Measurements from ENCODE around the gene EEF2.
A peak's percentile ranks its signal among the peaks of the same experiment; 100 is the strongest.

The EEF2 gene

DNA sequence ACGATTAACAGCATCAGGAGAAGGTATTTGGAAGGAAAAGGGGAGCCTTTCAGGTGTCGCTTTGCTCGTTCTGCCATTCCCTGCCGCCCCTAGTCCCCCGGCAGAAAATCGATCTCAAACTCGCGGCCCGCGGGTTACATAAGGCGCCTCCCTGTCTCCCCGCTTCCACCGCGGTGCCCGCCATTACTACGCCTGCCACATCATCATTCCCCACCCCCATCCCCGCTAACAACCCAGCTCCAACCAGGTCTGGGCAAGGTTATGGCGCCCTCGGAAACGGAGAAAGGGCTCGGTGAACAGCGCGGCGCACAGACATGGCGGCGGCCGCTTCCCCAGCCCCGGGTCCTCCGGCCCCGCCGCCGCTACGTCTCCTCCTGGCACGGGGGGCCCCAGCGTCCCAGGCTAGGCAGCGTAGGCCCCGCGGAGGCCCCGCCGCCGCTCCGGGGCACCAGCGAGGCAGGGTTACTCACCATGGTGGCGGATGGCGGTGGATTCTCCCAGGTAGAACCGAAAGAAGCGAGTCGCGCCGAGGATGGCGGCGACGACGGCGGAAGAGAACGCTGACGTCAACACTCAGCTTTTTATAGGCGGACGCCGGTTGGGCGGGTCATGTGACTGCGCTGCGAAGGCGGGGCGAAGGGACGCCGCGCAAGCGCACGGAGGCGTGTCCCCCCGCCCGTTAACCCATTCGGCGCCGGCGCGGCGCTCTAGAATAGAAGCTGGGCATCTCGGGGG lies at the start of gene EEF2:
Gene EEF2 (minus strand): TSS at position 556 of the 735 bp plus-strand sequence. CDS start 83 bp downstream, at position 473.
- peak; percentile 93 for DNase-seq

DNA sequence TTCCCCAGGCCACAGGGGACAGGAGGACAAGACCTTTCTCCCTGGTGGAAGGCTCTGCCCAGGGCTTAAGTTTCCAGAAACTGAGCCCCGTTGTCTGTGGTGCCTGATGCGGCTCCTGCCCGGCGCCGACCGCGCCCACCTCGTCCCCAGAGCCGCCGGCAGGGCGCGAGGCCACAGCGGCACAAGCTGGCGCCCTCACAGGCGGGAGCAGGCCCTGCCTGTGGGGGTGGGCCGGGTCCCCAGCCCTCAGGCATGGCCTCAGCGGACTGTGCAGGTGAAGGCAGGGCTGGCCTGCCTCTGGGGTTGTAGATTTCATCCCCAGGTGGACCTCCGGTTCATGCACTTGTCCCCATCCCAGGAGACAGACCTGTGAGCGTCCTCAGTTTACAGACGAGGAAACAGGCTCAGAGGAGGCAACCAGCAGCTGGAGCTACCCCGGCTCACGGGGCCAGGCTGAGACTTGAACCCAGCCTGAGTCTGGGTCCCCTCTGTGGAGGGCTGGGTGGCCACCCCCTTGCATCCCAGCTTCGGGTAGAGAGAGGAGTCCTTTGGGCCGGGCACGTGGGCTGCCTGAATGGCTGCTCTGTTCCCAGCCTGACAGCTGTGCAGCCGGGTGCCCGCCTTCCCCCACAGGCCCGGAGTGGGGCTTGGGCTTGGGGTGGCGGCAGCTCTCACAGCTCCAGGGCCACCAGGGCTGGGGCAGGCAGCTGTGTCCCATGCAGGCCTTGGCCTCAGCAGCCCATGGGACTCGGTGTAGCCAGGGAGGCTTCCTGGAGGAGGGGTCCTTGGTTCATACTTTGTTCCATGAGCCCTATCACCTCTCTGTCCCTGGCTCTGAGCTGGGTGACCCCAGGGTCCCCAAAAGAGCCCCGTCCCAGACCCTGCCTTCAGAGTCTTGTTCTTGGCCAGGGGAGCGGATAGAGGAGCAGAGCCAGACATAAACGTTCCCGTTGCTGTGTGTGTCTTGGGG lies 49.1 kb upstream of the EEF2 start:
- no peak for DNase-seq

DNA sequence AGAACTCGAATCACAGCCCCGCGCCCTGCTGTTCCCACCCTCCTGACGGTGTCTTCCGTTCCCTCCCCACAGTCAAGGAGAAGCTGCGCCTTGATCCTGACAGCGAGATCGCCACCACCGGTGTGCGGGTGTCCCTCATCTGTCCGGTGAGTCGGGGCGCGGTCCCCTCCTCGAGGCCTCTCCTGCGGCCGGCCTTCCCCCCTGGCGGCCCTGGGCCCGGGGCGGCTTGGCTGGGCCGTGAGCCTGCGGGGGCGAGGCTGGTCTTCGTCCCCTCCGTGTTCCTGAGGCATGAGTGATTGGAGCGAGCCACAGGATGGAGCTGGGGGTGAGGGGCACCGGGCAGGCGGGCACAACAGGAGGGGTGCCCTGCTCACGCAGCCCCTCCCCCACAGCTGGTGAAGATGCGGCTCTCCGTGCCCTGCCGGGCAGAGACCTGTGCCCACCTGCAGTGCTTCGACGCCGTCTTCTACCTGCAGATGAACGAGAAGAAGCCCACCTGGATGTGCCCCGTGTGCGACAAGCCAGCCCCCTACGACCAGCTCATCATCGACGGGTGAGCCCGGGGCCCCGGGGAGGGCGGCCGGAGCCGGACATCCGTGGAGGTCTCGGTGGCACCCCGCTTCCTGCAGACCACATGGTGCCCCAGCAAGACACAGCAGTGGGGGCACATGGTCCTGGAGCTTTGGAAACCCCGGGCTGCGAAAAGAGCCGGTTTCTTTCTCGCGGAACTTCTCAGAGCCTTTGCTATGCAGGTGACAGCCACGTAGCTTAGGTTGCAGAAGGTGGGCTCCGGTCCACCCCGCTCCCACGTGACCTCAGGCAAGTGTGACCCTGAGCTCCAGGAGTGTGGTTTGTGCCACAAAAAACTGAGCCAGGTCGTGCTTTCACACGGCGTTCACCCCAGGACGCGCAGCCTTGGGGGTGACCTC lies 48.0 kb upstream of the EEF2 start:
- no peak for DNase-seq

DNA sequence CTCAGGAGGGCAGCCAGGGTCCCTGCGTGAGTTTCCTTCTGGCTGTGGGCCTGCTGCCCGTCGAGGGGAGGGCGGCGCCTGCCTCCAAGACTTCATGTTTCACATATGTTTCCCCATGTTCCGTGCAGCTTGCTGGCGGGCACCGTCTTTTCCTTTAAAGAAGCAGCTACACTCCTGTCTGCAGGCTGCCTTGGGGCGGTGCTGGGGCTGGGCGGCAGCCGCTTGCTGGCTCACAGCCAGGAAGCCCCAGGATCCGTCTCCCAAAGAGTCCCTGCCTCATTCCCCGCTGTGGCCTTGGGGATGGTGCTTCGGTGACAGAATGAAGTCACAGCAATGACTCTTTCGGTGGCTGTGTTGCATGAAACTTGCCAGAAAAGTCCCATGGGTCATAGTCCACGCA lies 47.2 kb upstream of the EEF2 start:
- no peak for DNase-seq

DNA sequence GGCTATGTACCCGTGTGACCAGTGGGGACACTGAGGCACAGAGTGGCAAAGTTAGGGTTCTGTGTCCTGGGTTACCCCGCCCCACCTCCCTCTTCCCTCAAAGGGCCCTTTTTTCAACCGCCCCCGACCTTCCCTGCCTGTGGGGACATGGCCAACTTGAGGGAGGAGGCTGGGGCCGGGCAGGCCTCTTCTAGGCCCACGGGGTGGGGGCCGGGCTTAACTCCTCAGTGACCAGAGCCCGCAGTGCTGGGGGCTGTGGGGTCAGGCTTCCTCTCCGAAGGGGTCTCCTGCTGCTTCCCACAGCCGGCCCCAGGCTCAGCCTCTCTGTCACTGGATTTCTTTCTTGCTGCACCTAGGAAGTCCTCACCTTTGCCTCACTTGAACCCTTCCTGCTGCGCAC lies 46.2 kb upstream of the EEF2 start:
- no peak for DNase-seq

DNA sequence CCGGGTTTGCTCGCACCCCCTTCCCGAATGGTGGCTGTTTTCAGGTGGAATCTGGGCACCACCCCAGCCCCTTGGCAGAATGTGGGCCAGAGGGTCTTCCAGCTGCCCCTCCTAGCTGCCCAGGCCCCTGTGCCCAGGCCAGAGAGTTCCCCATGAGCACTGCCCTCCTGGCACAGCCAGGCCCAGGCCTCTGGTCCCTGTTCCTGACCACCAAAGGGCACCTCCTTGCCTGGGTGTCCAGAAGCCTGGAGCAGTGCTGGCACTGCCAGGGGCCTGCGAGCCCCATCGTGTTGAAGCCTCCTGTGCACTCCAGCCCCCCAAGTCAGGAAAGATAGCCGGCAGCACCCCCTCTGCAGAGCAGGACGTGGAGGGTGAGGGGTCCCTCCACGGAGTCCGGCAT lies 45.7 kb upstream of the EEF2 start:
- DNase-seq: no peak

DNA sequence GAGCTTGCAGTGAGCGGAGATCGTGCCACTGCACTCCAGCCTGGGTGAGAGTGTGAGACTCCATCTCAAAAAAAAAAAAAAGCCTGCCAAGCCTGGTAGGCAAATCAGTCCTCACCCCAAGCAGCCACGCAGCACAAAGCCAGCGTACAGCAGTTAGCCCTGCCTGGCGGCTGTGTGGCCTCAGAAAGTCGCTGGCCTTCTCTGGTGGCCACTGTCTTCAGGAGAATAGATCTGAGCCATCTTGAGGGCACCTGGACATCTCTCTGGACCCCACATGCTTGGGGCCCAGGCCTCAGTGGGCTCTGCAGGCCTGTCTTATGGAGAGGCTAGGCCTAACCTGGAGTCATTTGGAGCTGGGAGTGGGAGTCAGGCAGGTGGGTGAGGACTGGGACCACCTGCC lies 45.3 kb upstream of the EEF2 start:
- no peak for DNase-seq

DNA sequence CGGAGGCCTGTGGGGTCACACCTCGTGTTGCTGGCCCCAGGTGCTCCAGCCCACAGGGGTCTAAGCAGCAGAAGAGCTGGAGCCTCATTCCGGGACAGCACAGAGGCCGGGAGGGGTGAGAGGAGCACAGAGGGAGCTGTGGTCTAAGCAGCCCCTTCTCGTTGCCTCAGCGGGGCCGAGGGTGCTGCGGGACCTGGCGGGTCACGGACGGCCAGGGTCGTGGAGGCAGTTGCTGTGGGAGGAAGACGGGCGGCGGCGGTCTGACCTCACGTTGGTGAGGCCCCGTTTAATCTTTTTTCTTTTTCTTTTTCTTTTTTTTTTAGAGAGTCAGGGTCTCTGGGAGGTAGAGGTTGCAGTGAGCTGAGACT lies 44.0 kb upstream of the EEF2 start:
- no peak for DNase-seq

DNA sequence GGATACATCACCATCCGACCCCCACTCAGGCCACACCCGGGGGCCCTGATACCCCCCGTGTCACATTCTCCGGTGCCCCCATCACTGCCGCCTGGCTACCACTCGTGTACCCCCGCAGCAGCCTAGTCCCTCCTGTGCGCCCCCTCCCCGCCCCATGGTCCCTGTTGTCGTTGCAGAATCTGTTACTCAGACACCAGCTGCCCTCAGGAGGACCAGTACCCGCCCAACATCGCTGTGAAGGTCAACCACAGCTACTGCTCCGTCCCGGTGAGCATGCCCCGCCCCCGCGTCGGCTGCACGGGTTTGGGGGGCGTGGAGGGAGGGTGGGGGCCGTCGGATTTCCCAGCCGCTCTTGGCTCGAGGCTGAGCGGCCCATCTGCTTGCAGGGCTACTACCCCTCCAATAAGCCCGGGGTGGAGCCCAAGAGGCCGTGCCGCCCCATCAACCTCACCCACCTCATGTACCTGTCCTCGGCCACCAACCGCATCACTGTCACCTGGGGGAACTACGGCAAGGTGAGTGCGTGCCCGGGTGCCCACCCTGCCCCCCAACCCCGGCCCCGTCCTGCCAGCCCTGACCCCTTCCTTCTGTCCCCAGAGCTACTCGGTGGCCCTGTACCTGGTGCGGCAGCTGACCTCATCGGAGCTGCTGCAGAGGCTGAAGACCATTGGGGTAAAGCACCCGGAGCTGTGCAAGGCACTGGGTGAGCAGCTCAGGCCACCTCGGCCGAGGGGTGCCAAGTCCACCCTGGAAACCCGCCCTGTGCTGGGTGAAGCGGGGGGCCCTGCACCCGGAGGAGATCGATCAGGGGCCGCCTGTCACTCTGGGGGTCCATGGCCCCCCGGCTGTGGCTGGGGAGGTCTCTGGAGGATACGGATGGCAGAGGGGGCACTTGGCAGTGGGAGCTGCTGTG lies 43.3 kb upstream of the EEF2 start:
- DNase-seq: no peak

DNA sequence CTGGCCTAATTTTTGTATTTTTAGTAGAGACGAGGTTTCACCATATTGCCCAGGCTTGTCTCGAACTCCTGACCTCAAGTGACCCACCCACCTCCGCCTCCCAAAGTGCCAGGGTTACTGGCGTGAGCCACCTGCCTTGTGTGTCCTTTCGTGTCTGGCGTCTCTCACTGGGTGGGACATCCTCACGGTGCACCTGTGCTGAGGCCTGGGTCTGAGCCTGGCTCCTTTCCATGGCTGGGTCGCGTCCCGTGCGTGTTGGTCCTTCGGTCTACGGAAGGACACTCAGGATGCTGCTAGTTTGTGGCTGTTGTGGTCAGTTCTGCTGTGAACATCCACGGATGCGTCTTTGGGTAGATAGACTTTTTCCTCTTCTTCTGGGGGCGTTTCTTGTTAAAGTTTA lies 41.9 kb upstream of the EEF2 start:
- DNase-seq: no peak

DNA sequence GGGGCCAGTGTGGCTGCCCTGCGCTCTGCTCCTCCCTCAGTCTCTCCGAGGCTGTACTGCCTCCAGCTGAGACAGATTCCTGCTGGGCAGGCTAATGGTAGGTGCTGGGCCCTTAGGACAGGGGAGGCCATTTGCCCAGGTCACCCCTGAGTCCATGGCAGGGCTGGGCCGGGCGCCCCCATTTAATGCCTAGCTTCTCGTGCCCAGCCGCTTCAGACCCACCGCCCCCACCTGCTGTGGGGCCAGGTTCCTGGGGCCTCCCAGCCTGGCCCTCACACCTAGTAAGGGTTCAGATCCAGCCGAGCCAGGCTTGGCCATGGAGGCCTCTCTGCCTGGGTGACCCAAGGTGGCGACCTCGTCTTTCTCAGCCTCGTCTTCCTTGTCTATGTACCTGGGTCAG lies 40.1 kb upstream of the EEF2 start:
- DNase-seq: no peak

DNA sequence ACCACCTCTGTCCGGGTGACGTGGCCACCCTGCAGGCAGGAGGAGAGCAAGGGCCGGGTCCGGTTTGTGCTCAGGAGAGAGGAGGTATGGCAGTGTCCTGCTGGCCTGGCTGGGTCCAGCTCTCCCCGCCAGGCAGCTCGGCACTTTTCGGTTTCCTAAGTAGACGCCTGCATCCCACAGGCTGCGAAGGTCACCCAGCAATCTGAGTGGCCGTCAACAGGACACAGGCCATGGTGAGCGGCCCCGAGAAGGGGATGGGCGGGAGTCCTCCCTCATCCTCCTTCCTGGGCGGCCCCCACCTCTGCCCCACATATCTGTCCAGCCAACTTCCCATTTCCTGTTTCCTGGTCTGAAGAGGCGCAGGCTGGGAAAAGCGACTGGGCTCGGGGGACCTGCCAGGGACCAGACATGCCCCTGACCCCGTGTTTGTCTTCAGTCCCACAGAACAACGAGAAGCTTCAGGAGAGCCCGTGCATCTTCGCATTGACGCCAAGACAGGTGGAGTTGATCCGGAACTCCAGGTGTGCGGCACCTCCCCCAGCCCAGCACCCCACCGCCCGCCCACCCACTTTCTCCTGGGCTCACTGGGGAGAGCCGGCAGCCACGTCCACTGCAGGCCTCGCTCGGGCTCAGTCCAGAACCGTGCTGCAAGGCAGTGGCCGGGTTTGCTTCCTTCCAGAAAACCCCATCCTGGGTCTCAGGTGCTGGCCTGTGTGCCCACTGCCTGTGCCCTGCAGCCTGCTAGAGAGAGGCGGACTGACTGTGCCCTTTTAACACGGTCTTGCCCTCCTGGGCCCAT lies 38.5 kb upstream of the EEF2 start:
- DNase-seq: no peak

DNA sequence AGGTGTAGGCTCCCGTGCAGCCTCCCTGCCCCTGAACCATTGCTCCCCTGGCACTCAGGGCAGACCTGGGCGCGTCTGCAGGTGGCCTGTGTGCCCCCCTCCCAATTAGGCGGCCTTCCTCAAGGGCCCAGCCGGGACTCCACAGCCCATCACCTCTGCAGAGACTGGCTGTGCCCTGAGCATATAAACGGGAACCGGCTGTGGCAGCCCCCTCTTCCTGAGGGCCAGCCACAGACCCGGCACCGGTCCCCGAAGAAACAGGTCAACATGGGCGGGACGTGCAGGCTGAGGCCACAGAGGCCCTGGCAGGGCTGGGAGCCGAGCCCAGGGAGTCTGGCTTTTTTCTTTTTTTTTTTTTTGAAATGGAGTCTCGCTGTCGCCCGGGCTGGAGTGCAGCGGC lies 34.3 kb upstream of the EEF2 start:
- no peak for DNase-seq

DNA sequence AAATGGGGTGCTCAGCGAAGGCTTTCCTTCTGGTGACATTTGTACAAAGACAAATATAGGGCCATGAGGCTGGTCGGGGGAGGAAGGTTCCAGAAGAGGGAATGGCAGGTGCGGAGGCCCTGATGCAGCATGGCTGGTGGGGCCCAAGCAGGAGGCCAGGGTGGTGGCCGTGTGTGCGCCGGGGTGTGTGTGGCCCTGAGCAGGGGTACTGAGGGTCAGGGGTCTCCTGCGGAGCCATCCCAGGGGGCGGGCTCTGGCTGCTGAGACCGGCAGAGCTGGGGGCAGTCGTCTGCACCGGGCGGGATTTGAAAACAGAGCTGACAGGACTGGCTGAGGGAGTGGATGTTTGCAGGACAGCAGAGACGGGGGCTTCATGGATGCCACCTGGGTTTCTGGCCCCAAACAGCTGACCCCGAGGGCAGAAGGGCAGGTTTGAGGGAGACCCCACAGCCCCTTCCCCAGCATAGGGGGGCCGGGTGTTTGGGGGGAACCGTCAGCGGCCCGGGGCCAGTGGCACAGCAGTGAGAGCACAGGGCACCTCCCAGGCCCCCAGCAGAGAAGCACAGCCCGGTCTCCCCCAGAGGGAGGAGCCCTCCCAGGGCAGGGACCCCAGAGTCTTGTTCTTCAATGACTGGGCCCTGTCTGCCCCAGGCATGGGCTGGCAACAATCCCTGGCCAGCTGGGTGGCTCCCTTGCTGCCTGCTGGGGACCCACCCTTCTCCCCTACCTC lies 33.7 kb upstream of the EEF2 start:
- no peak for DNase-seq

DNA sequence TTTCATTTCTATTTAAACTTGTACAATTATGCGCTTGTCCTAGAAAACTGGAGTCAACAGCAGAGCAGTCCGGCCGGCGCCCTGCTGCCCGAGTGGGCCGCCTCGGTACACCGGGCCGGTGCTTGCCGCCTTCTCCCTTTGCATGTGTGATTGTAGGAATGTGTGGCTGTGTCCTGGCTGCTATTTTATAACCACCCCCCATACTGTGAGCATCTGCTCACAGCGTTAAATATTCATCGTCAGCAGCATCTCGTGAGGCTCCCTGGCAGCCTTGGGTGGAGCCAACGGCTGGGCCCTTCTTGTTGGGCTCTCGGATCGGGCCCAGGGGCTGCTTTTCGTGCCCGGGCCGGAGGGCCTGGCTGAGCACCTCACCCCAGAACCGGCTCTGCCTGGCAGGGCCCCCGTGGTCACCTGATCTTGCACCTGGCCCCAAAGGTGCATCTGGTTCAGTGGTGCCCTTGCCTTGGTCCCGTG lies 32.9 kb upstream of the EEF2 start:
- no peak for DNase-seq

DNA sequence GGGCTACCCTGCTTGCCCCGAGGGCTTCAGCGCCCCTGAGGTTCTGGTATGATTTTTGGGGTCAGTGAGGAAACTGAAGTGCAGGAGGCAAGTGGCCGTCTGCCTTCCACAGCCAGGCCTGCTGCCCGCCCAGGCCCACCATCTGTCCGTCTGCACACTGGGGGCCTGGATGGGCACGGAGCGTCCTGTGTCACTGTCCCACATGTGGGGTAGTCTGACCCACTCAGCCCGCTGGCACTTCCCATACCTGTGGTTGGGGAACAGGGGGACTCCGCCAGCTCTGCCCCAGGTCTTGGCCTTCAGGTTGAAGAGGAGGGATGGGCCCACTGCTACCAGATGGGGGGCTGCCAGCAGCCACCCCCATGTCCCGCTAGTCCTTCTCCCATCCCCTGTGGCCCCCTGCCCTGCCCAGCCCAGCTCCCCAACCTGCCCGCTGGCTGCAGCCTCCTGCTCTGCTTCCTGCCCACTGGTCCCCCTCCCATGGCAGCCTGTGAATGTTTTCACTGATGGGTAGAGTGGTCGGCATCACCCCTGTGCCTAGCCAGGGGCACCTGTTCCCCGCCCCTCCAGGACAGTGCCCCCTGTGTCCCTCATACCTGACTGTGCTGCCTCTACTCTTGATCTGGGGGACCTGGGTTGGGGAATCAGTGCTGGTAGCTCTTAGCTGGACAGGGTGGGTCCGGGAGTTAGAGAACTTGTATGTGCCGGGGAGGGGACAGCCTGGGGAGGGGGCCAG lies 31.8 kb upstream of the EEF2 start:
- DNase-seq: no peak

DNA sequence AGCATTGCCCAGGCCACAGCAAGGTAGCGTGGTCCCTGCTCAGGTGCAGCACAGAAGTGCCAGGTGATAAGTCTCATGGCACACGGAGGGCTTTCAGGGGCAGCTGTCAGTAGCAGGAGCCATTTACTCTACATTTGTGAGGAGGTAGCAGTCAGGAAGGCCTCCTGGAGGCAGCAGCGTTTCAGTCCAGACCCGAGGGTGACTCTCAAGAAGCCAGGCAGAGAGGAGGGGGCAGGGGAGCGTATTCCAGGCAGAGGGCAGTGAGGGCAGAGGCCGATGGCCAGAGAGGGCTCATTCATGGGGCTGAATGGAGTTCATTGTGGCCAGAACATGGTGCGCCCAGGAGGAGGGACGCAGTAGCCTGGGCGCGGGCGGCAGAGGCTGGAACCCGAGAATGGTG lies 31.2 kb upstream of the EEF2 start:
- DNase-seq: no peak

DNA sequence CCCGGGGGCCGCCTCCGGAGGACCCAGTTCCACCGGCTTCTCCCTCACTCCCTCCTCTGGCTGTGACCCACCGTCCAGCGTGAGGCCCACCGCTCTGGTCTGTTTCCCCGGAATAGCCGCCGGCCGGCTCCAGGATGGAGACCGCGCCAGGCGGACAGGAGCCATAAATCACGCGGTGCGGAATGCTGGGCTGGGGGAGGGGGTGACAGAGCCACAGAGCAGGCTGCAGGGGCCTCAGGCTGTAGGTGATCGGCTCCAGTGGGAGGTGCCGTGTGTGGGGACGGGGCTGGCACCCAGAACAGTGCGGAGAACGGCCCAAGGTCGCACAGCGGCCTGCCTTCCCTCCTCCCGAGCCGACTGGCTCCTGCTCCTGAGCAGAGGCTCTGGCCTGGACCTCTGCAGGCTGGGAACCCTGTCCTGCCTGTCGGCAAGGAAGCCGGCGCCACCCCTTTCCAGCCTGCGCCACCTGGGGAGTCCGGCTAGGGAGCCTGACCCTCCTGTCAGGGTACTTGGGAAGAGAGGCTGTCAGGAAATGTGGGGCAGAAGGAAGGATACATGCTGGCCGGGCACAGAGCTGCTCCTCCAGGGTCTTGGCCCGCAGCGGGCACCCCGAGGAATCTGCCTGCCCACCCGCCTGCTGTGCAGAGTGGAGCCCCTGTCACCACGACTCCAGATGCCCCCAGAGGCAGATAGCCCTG lies 30.6 kb upstream of the EEF2 start:
- DNase-seq: no peak

Measured in NCI-H510A treated with DMSO at 0.1 percent for 48 hours (cell line).